ENCODE measurements around the gene NFE2L3. TPM values are rescaled to one million over a fixed set of nuclear protein-coding genes. Genes with fewer than 3 reads are reported as not detected.

The NFE2L3 gene
- total RNA-seq, 6 donors from 2014 or later, result 5.5 to 13.8 (median 7.0) TPM

DNA sequence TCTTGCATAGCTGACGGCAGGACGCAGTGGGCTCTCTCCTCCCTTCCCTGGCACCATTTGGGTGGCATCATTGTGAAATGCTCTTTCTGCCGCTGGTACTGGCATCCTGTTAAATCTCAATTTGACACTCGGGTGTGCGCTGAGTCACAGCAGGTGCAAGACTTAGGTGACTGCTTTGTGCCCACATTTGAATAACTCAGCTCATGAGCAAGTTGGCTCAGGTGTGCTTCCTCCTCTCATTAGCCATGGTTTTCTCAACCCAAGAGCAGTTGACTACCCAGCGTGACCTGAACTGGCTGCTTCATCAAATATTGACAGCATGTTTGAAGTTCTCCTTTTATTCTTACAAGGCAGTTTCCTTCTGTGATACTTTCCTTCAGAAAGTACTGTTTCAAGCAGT lies 24.6 kb upstream of the NFE2L3 start:
- Histone ChIP-seq H3K4me1 (no peaks in the 10 kb centered on the region), H3K27ac (no peak overlapping the region), H3K27me3 (no peaks in the 10 kb centered on the region), H3K9me3 (no peaks in the 10 kb centered on the region), H3K4me3 (no peak overlapping the region), H3K36me3 (no peaks in the 10 kb centered on the region)
- no peak for DNase-seq
- no peak for TF ChIP-seq EP300 (IDR thresholded peaks at IDR 0.05)
- no peak for TF ChIP-seq POLR2A (IDR thresholded peaks at IDR 0.05)
- no peak for TF ChIP-seq POLR2AphosphoS5 (IDR thresholded peaks at IDR 0.05)
- no peak for TF ChIP-seq CTCF (IDR thresholded peaks at IDR 0.05)
- 69 to 76% methylated on average over 6 of the region's 6 CpGs for WGBS, 2 donors
- no peak for ATAC-seq (ENCODE audit: low FRiP score in 2 of 2)

DNA sequence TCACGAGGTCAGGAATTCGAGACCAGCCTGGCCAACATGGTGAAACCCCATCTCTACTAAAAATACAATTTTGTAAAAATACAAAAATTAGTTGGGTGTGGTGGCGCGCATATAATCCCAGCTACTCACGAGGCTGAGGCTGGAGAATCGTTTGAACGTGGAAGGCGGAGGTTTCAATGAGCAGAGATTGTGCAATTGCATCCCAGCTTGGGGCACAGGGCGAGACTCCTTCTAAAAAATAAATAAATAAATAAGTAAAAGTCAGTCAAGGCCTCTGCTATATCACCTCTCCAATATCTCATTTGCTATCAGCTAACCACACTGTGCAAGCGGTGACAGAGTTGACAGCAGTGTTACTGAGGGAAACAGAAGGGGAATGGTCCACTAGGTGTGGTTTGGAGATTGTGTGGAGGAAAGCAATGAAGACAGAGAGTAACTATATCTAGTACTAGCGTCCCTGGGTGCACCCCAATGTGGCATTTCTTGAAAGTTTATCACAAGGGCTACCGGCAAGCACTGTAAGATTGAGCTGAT lies 20.9 kb upstream of the NFE2L3 start:
- DNase-seq (no peak), ATAC-seq (ENCODE audit: low FRiP score in 2 of 2) (no peak)
- Histone ChIP-seq H3K4me1 (no peaks in the 10 kb centered on the region), H3K4me3 (no peak overlapping the region), H3K9me3 (no peaks in the 10 kb centered on the region), H3K27ac (no peak overlapping the region), H3K27me3 (no peaks in the 10 kb centered on the region), H3K36me3 (no peaks in the 10 kb centered on the region)
- 86 to 87% methylated on average over 12 of the region's 12 CpGs for WGBS, 2 donors
- TF ChIP-seq CTCF (IDR thresholded peaks at IDR 0.05) (no peak), POLR2AphosphoS5 (IDR thresholded peaks at IDR 0.05) (no peak), POLR2A (IDR thresholded peaks at IDR 0.05) (no peak)

DNA sequence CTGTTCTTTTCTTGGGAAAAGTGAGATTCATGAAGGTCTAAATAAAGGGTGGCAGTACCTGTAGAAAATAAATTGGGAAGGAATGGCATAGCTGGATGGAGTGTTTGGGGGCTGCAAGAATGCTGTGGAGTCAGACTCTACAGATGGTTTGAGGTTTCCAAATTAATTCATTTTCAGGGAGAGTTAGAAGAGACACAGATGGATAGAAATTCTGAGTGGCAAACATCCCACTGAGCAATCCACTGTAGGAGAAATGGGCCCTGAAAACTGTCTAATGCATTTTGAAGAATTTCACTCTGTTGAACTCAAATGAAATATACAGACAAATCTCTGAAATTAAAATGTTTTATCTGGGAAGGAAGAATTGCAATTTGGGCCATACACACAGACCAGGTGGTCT lies 16.9 kb upstream of the NFE2L3 start:
- Histone ChIP-seq H3K4me1 (no peaks in the 10 kb centered on the region), H3K27me3 (no peaks in the 10 kb centered on the region), H3K4me3 (no peak overlapping the region), H3K36me3 (no peaks in the 10 kb centered on the region), H3K9me3 (no peaks in the 10 kb centered on the region), H3K27ac (no peak overlapping the region)
- TF ChIP-seq POLR2A (IDR thresholded peaks at IDR 0.05) (no peak), CTCF (IDR thresholded peaks at IDR 0.05) (no peak), EP300 (IDR thresholded peaks at IDR 0.05) (no peak), POLR2AphosphoS5 (IDR thresholded peaks at IDR 0.05) (no peak)
- ATAC-seq (ENCODE audit: low FRiP score in 2 of 2) (no peak), DNase-seq (no peak)

DNA sequence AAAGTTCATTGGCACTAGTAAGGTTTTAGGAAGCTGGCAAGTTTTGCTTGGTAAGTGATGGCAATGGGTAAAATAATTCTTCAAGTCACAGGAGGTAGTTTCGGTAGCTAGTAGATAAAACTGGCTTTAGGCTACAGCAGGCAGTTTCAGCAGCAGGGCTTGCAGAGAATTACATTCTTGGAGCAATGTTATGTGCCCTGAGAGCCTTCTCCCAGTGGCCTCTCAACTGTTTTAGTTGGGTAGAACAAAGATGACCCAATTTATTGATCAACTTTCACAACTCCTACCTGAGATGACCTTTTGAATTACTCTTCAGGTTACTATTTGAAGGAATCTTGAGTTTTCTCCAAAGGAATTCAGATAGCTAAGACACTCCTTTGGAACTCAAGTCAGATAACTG lies 16.4 kb upstream of the NFE2L3 start:
- H3K9me3 ChIP-seq, result no peaks in the 10 kb centered on the region
- no peak for DNase-seq

More for the DNA sequence above, 16.4 kb upstream of the NFE2L3 start:
- 96 to 100% methylated on average over 1 of the region's 1 CpG for WGBS, 2 donors
- H3K4me3 ChIP-seq, result no peak overlapping the region
- H3K27me3 ChIP-seq, result no peaks in the 10 kb centered on the region
- TF ChIP-seq CTCF (IDR thresholded peaks at IDR 0.05), result no peak
- no peak for TF ChIP-seq POLR2AphosphoS5 (IDR thresholded peaks at IDR 0.05)
- TF ChIP-seq EP300 (IDR thresholded peaks at IDR 0.05), result no peak
- no peak for TF ChIP-seq POLR2A (IDR thresholded peaks at IDR 0.05)
- no peaks in the 10 kb centered on the region for H3K36me3 ChIP-seq
- H3K27ac ChIP-seq, result no peak overlapping the region
- no peak for ATAC-seq (ENCODE audit: low FRiP score in 2 of 2)
- H3K4me1 ChIP-seq, result no peaks in the 10 kb centered on the region

Measured in upper lobe of left lung (tissue), 6 donors.